ENCODE data around the gene NEUROG1. TPM values are rescaled to one million over a fixed set of nuclear protein-coding genes. Genes with fewer than 3 reads are reported as not detected.

NEUROG1 gene
- total and polyA plus RNA-seq, 2 of the 13 experiments (the other 11 are each of a cell fraction or from before 2014, with no cell fraction given): not detected

- TF ChIP-seq TSC22D2 (CRISPR knock-in tag; IDR thresholded peaks at IDR 0.05; ENCODE audit: borderline replicate concordance) (no peak), RERE (CRISPR knock-in tag; IDR thresholded peaks at IDR 0.05; ENCODE audit: low read depth) (peak; percentile 75; the same call in 1 of the 2 replicates), UBTF (CRISPR knock-in tag; IDR thresholded peaks at IDR 0.05) (peak; percentile 20; the same call in 1 of the 2 replicates), ZNF652 (CRISPR knock-in tag; IDR thresholded peaks at IDR 0.05; ENCODE audit: borderline replicate concordance, low read depth) (peak; percentile 94), BCLAF1 (IDR thresholded peaks at IDR 0.05) (no peak), ISL2 (CRISPR knock-in tag; IDR thresholded peaks at IDR 0.05) (peak; percentile 31; the same call in 1 of the 2 replicates), DRAP1 (CRISPR knock-in tag; IDR thresholded peaks at IDR 0.05) (no peak), KDM6A (CRISPR knock-in tag; IDR thresholded peaks at IDR 0.05; ENCODE audit: low read depth) (no peak), PATZ1 (CRISPR knock-in tag; IDR thresholded peaks at IDR 0.05) (peak; percentile 67), PHF8 (CRISPR knock-in tag; IDR thresholded peaks at IDR 0.05) (peak; percentile 34), FOXP4 (CRISPR knock-in tag; IDR thresholded peaks at IDR 0.05) (peak; percentile 63), JDP2 (CRISPR knock-in tag; IDR thresholded peaks at IDR 0.05; ENCODE audit: borderline replicate concordance) (no peak)
Observed at GRCh38 chr5:135488727-135489465, 46.9 kb downstream of the NEUROG1 start (continued).
